H9 (cell line): ENCODE results near the gene RRBP1. TPM values are rescaled to one million over a fixed set of nuclear protein-coding genes. Genes with fewer than 3 reads are reported as not detected.

Experiments
- DNase-seq: peaks from one replicate; pipeline ENCODE4 v3.0.0-alpha.2; 2017
- H2AFZ ChIP-seq: one replicate; pipeline ENCODE4 v1.6.1; 2013; ENCODE audit warnings: mild to moderate bottlenecking, low read length, control low read depth, moderate library complexity
- H2AK5ac ChIP-seq: 2 replicates; pipeline ENCODE4 v1.6.1; 2013; ENCODE audit warnings: low read length, control low read depth, mixed read lengths; ENCODE audit not compliant: insufficient read length
- H2BK120ac ChIP-seq: one replicate; pipeline ENCODE4 v1.6.1; 2013; ENCODE audit warnings: low read depth, mild to moderate bottlenecking, low read length, control low read depth, inconsistent platforms; ENCODE audit not compliant: poor library complexity, severe bottlenecking
- H2BK12ac ChIP-seq: 2 replicates; pipeline ENCODE4 v1.6.1; 2013; ENCODE audit warnings: low read length, control low read depth, mixed read lengths, low read depth; ENCODE audit not compliant: insufficient read length
- H2BK15ac ChIP-seq: 2 replicates; pipeline ENCODE4 v1.6.1; 2013; ENCODE audit warnings: low read depth, low read length, control low read depth
- H2BK20ac ChIP-seq: one replicate; pipeline ENCODE4 v1.6.1; 2013; ENCODE audit warnings: low read depth, mild to moderate bottlenecking, low read length, control low read depth, inconsistent platforms; ENCODE audit not compliant: poor library complexity, severe bottlenecking
- H2BK5ac ChIP-seq: 2 replicates; pipeline ENCODE4 v1.6.1; 2013; ENCODE audit warnings: low read length, control low read depth, mixed read lengths; ENCODE audit not compliant: insufficient read length
- H3K14ac ChIP-seq: 2 replicates; pipeline ENCODE4 v1.6.1; 2013; ENCODE audit warnings: low read length, control low read depth; ENCODE audit not compliant: insufficient read depth
- H3K18ac ChIP-seq: 2 replicates; pipeline ENCODE4 v1.6.1; 2013; ENCODE audit warnings: low read depth, mild to moderate bottlenecking, mixed read lengths, low read length, control low read depth; ENCODE audit not compliant: insufficient read length
- H3K23ac ChIP-seq: 2 replicates; pipeline ENCODE4 v1.6.1; 2013; ENCODE audit warnings: low read length, control low read depth, mixed read lengths, low read depth; ENCODE audit not compliant: insufficient read length
- H3K23me2 ChIP-seq: 2 replicates; pipeline ENCODE4 v1.6.1; 2013; ENCODE audit warnings: low read depth, mild to moderate bottlenecking, mixed read lengths, low read length, control low read depth; ENCODE audit not compliant: insufficient read length, poor library complexity, severe bottlenecking
- H3K27ac ChIP-seq: 2 replicates; pipeline ENCODE4 v1.5.1; 2013; ENCODE audit warnings: low read length, control low read depth, mixed read lengths, low read depth; ENCODE audit not compliant: insufficient read length
- H3K27me3 ChIP-seq: 2 replicates; pipeline ENCODE4 v1.6.1; 2013; ENCODE audit warnings: low read length, control low read depth, inconsistent platforms; ENCODE audit not compliant: insufficient read depth
- H3K4ac ChIP-seq: 2 replicates; pipeline ENCODE4 v1.6.1; 2013; ENCODE audit warnings: low read depth, mild to moderate bottlenecking, control low read depth, inconsistent platforms, low read length, moderate library complexity
- H3K4me1 ChIP-seq: 2 replicates; pipeline ENCODE4 v1.6.1; 2013; ENCODE audit warnings: low read length, control low read depth, inconsistent platforms; ENCODE audit not compliant: insufficient read depth
- H3K4me2 ChIP-seq: 2 replicates; pipeline ENCODE4 v1.6.1; 2013; ENCODE audit warnings: low read length, control low read depth, mixed read lengths; ENCODE audit not compliant: insufficient read length, insufficient read depth
- H3K56ac ChIP-seq: 2 replicates; pipeline ENCODE4 v1.6.1; 2013; ENCODE audit warnings: low read depth, mild to moderate bottlenecking, mixed read lengths, low read length, control low read depth; ENCODE audit not compliant: insufficient read length
- H3K79me1 ChIP-seq: 2 replicates; pipeline ENCODE4 v1.6.1; 2013; ENCODE audit warnings: low read depth, mild to moderate bottlenecking, moderate library complexity, low read length, control low read depth, inconsistent platforms; ENCODE audit not compliant: insufficient read depth, poor library complexity, severe bottlenecking
- H3K79me2 ChIP-seq: 2 replicates; pipeline ENCODE4 v1.6.1; 2013; ENCODE audit warnings: low read length, control low read depth, inconsistent platforms; ENCODE audit not compliant: insufficient read depth
- H3K9ac ChIP-seq: 2 replicates; pipeline ENCODE4 v1.6.1; 2013; ENCODE audit warnings: low read length, control low read depth, mixed read lengths; ENCODE audit not compliant: insufficient read length; ENCODE audit errors: extremely low read depth
- H3K9me3 ChIP-seq: one replicate; pipeline ENCODE4 v1.6.1; 2013; ENCODE audit warnings: low read depth, low read length, inconsistent platforms; ENCODE audit not compliant: control insufficient read depth
- H3T11ph ChIP-seq: one replicate; pipeline ENCODE4 v1.6.1; 2013; ENCODE audit warnings: mild to moderate bottlenecking, low read length, control low read depth, inconsistent platforms
- H4K20me1 ChIP-seq: one replicate; pipeline ENCODE4 v1.6.1; 2013; ENCODE audit not compliant: control insufficient read depth, insufficient read length, insufficient read depth
- H4K5ac ChIP-seq: 2 replicates; pipeline ENCODE4 v1.6.1; 2013; ENCODE audit warnings: low read depth, mild to moderate bottlenecking, mixed read lengths, low read length, control low read depth; ENCODE audit not compliant: insufficient read length
- H4K8ac ChIP-seq: replicated peaks from 2 replicates; pipeline ENCODE4 v1.6.1; 2013; ENCODE audit warnings: low read length, control low read depth, mixed read lengths, low read depth; ENCODE audit not compliant: insufficient read length
- H4K91ac ChIP-seq: 2 replicates; pipeline ENCODE4 v1.6.1; 2013; ENCODE audit warnings: low read depth, mild to moderate bottlenecking, moderate library complexity, mixed read lengths, low read length, control low read depth; ENCODE audit not compliant: insufficient read length
- H3K27ac Mint-ChIP-seq, 3 experiments: 2 replicates in 2 of 3; 3 replicates in 1 of 3; pipeline ENCODE4 v1.8.0; 2020 to 2021; ENCODE audit warnings: mixed read lengths in 3 of 3, mild to moderate bottlenecking in 1 of 3, moderate library complexity in 1 of 3
- H3K27me3 Mint-ChIP-seq: 2 replicates; pipeline ENCODE4 v1.8.0; 2021; ENCODE audit warnings: low read depth, mild to moderate bottlenecking, moderate library complexity, mixed read lengths
- H3K36me3 Mint-ChIP-seq, 3 experiments: 2 replicates in 2 of 3; 3 replicates in 1 of 3; pipeline ENCODE4 v1.8.0; 2020 to 2021; ENCODE audit warnings: low read depth in 3 of 3, mixed read lengths in 3 of 3; ENCODE audit not compliant: insufficient read depth in 1 of 3
- H3K4me1 Mint-ChIP-seq, 2 experiments: 2 replicates each; pipeline ENCODE4 v1.8.0; 2020; ENCODE audit warnings: mixed read lengths in 2 of 2
- H3K4me3 Mint-ChIP-seq, 2 experiments: 2 replicates in 1 of 2; 3 replicates in 1 of 2; pipeline ENCODE4 v1.8.0; 2020 to 2021; ENCODE audit warnings: mild to moderate bottlenecking in 2 of 2, mixed read lengths in 2 of 2, moderate library complexity in 1 of 2
- H3K9me3 Mint-ChIP-seq, 2 experiments: 2 replicates in 1 of 2; 3 replicates in 1 of 2; pipeline ENCODE4 v1.8.0; 2020; ENCODE audit warnings: mild to moderate bottlenecking in 2 of 2, mixed read lengths in 2 of 2, moderate library complexity in 1 of 2
- CTCF ChIP-seq: fragments of 200-600 bp; sonication (generic); conservative IDR thresholded peaks from 3 replicates; pipeline ENCODE4 v1.8.0; 2021; ENCODE audit warnings: antibody characterized with exemption, mild to moderate bottlenecking
- WGBS: extraction: QIAGEN DNeasy Blood & Tissue Kit; methylation state at CpG from one replicate; pipeline ENCODE4 v1.1.7; 2013; ENCODE audit warnings: missing lambda C conversion rate, low lambda C conversion rate, mixed read lengths; ENCODE audit not compliant: insufficient read length; ENCODE audit errors: extremely low coverage; 5-methylcytosine and 5-hydroxymethylcytosine counted together
- total RNA-seq: library from RNA; stranded (reverse); gene quantifications from 2 replicates; pipeline ENCODE4 v1.2.1, GENCODE V29; 2021

The RRBP1 gene
- total RNA-seq, 1 experiment from 2014 or later: 97.8 TPM

GRCh38 chr20:17606001-17606400 is 76.0 kb downstream of the RRBP1 start:
- Histone ChIP-seq H3K79me2 (no peaks in the 10 kb centered on the region), H3K27me3 (no peaks in the 10 kb centered on the region), H3K4ac (no peak overlapping the region), H3K79me1 (no peaks in the 10 kb centered on the region), H4K5ac (no peak overlapping the region), H3K27ac (no peak overlapping the region), H3K4me2 (no peak overlapping the region), H4K20me1 (no peaks in the 10 kb centered on the region), H3K23me2 (no peaks in the 10 kb centered on the region), H2BK12ac (no peak overlapping the region), H3K14ac (no peak overlapping the region), H4K91ac (no peak overlapping the region), H3T11ph (no peak overlapping the region), H2AK5ac (no peak overlapping the region), H3K9me3 (no peaks in the 10 kb centered on the region), H4K8ac (no peak overlapping the region), H2BK120ac (no peak overlapping the region), H3K56ac (no peak overlapping the region), H3K18ac (no peak overlapping the region), H2BK20ac (no peak overlapping the region), H3K9ac (no peak overlapping the region), H2AFZ (no peak overlapping the region), H2BK5ac (no peak overlapping the region), H3K23ac (no peak overlapping the region), H2BK15ac (no peak overlapping the region), H3K4me1 (peaks cover 6% of the 10 kb centered on the region; the same call in 1 of the 2 replicates)
- Mint-ChIP-seq H3K36me3 (peaks cover 4 to 19% (median 11%) of the 10 kb centered on the region in 3 experiments; a peak in 6 of 7 replicates), H3K27me3 (no peaks in the 10 kb centered on the region), H3K4me1 (peaks cover 19 to 23% of the 10 kb centered on the region in 2 experiments), H3K27ac (no peak overlapping the region), H3K9me3 (no peaks in the 10 kb centered on the region), H3K4me3 (no peak overlapping the region)
- DNase-seq: no peak
- TF ChIP-seq CTCF: no peak
- no CpG with 5 or more reads among the region's 2 CpGs for WGBS
